GM23248 (cell line): ENCODE measurements around the gene NEDD4L. TPM values are rescaled to one million over a fixed set of nuclear protein-coding genes. Genes with fewer than 3 reads are reported as not detected.

Experiments
- DNase-seq: peaks from one replicate; pipeline ENCODE4 v3.0.0-alpha.2; 2015
- H2AFZ ChIP-seq: fragments of 200-600 bp; sonication (generic); 2 replicates; pipeline ENCODE4 v1.6.1; 2016; ENCODE audit warnings: antibody characterized with exemption
- H3F3A ChIP-seq: fragments of 200-600 bp; sonication (generic); 2 replicates; pipeline ENCODE4 v1.6.1; 2016; ENCODE audit warnings: mild to moderate bottlenecking, antibody characterized with exemption, mixed run types; ENCODE audit not compliant: insufficient read depth
- H3K27ac ChIP-seq: fragments of 200-600 bp; sonication (generic); 2 replicates; pipeline ENCODE4 v1.5.1; 2016; ENCODE audit warnings: mild to moderate bottlenecking
- H3K27me3 ChIP-seq: fragments of 200-600 bp; sonication (generic); replicated peaks from 2 replicates; pipeline ENCODE4 v1.6.1; 2016; ENCODE audit warnings: mild to moderate bottlenecking; ENCODE audit not compliant: insufficient read depth
- H3K36me3 ChIP-seq: fragments of 200-600 bp; sonication (generic); 2 replicates; pipeline ENCODE4 v1.6.1; 2016; ENCODE audit warnings: low read depth, mild to moderate bottlenecking
- H3K4me1 ChIP-seq: fragments of 200-600 bp; sonication (generic); 2 replicates; pipeline ENCODE4 v1.6.1; 2016; ENCODE audit warnings: mild to moderate bottlenecking; ENCODE audit not compliant: insufficient read depth
- H3K4me2 ChIP-seq: fragments of 200-600 bp; sonication (generic); one replicate; pipeline ENCODE4 v1.6.1; 2016; ENCODE audit warnings: mild to moderate bottlenecking; ENCODE audit not compliant: unreplicated experiment
- H3K4me3 ChIP-seq: fragments of 200-600 bp; sonication (generic); 2 replicates; pipeline ENCODE4 v1.5.1; 2016; ENCODE audit warnings: mild to moderate bottlenecking
- H3K79me2 ChIP-seq: fragments of 200-600 bp; sonication (generic); 2 replicates; pipeline ENCODE4 v1.6.1; 2016; ENCODE audit warnings: mild to moderate bottlenecking; ENCODE audit not compliant: insufficient read depth
- H3K9ac ChIP-seq: fragments of 200-600 bp; sonication (generic); 2 replicates; pipeline ENCODE4 v1.6.1; 2016; ENCODE audit warnings: mild to moderate bottlenecking
- H3K9me2 ChIP-seq: fragments of 200-600 bp; sonication (generic); 2 replicates; pipeline ENCODE4 v1.6.1; 2016; ENCODE audit warnings: mixed run types, mild to moderate bottlenecking, moderate library complexity; ENCODE audit not compliant: insufficient read depth
- H3K9me3 ChIP-seq: fragments of 200-600 bp; sonication (generic); one replicate; pipeline ENCODE4 v1.6.1; 2017; ENCODE audit warnings: low read depth
- H4K20me1 ChIP-seq: fragments of 200-600 bp; sonication (generic); 2 replicates; pipeline ENCODE4 v1.6.0; 2016; ENCODE audit not compliant: insufficient read depth
- EZH2 ChIP-seq: fragments of 200-600 bp; sonication (generic); IDR thresholded peaks from 2 replicates; pipeline ENCODE4 v1.6.1; 2018; ENCODE audit warnings: antibody characterized with exemption, mild to moderate bottlenecking; ENCODE audit not compliant: insufficient read depth, poor library complexity, severe bottlenecking
- EZH2phosphoT487 ChIP-seq: fragments of 200-600 bp; sonication (generic); IDR thresholded peaks from 2 replicates; pipeline ENCODE4 v1.6.1; 2018; ENCODE audit warnings: antibody characterized with exemption, moderate library complexity, mild to moderate bottlenecking, low read depth; ENCODE audit not compliant: insufficient read depth
- WGBS, 2 experiments: methylation state at CpG; one replicate each; pipeline ENCODE4 v1.1.6; 2015 to 2017; ENCODE audit warnings: low lambda C conversion rate in 2 of 2, low coverage in 1 of 2; ENCODE audit errors: missing lambda C conversion rate in 2 of 2; 5-methylcytosine and 5-hydroxymethylcytosine counted together
- in situ Hi-C: fragments of 300-500 bp; cut with MboI; formaldehyde crosslinking; loops from 2 replicates; pipeline ENCODE4 v1.15.0; 2020
- polyA plus RNA-seq: library from polyadenylated mRNA; unstranded; fragments of >200 nt; fragmentation: Nextera tagmentation; extraction: Ambion mirVana; gene quantifications from 2 replicates; pipeline ENCODE4 v1.2.1, GENCODE V29; 2016
- total RNA-seq: library from RNA; depleted of rRNA; stranded (reverse); fragments of >200 nt; shearing (Covaris generic); gene quantifications from 2 replicates; pipeline ENCODE4 v1.2.3, GENCODE V29; 2014

NEDD4L gene
- total and polyA plus RNA-seq, 2 experiments from 2014 or later = 3.7 to 6.1 TPM

- no peaks in the 10 kb centered on the region for H4K20me1 ChIP-seq
- H3K4me2 ChIP-seq = no peak overlapping the region
- no peak for TF ChIP-seq EZH2phosphoT487
- no peak for TF ChIP-seq EZH2
- no peak overlapping the region for H3K9ac ChIP-seq
- H3K9me2 ChIP-seq = no peaks in the 10 kb centered on the region
- no peaks in the 10 kb centered on the region for H3K79me2 ChIP-seq
- H3K27ac ChIP-seq = no peak overlapping the region
- H3K27me3 ChIP-seq = peaks cover 20% of the 10 kb centered on the region; the same call in 1 of the 2 replicates
- WGBS, 2 experiments = 62 to 63% methylated on average over 3 of the region's 3 CpGs
- H3K4me1 ChIP-seq = no peaks in the 10 kb centered on the region
- H2AFZ ChIP-seq = no peak overlapping the region
- DNase-seq = peak; percentile 41
- no peaks in the 10 kb centered on the region for H3K9me3 ChIP-seq
- no peaks in the 10 kb centered on the region for H3K36me3 ChIP-seq
- no peaks in the 10 kb centered on the region for H3F3A ChIP-seq
- H3K4me3 ChIP-seq = no peak overlapping the region
- in situ Hi-C loops = no loop called here
These were observed 263.4 kb downstream of the NEDD4L start for GRCh38 chr18:58307441-58307840.

- Histone ChIP-seq H3K9me3 (no peaks in the 10 kb centered on the region), H3K4me2 (no peak overlapping the region), H3K9me2 (no peaks in the 10 kb centered on the region), H3K79me2 (no peaks in the 10 kb centered on the region), H4K20me1 (no peaks in the 10 kb centered on the region), H3K27ac (no peak overlapping the region), H3F3A (no peaks in the 10 kb centered on the region), H3K36me3 (no peaks in the 10 kb centered on the region), H3K27me3 (peaks cover 19% of the 10 kb centered on the region; the same call in 1 of the 2 replicates), H3K4me1 (no peaks in the 10 kb centered on the region), H2AFZ (no peak overlapping the region), H3K9ac (no peak overlapping the region), H3K4me3 (no peak overlapping the region)
- TF ChIP-seq EZH2phosphoT487 = no peak
- no peak for TF ChIP-seq EZH2
- WGBS, 2 experiments = 70 to 73% methylated on average over 8 of the region's 8 CpGs
- in situ Hi-C loops = no loop called here
- DNase-seq = no peak
These were observed 264.4 kb downstream of the NEDD4L start for GRCh38 chr18:58308463-58308862.

DNA sequence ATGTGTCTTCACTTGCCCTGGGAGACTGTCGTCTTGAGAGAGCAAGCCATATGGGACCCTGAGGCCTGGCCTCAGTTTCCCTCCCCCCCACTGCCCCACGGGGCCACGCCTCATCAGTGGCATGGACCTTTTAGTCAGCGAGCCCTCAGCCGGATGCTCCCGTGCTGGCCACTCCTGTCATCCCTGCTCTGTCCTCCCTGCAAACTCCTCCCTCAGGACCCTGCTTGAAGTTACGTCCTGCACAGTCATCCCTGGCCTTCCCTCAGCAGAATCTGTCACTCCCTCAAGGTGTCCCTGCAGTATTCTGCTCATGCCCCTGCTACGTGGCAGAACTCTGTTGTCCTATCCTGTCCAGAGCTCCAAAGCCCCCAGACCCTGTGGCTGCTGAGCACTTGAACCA, 265.1 kb downstream of the NEDD4L start:
- H3K4me3 ChIP-seq = no peak overlapping the region
- no peak overlapping the region for H3K27ac ChIP-seq
- H4K20me1 ChIP-seq = no peaks in the 10 kb centered on the region
- no peaks in the 10 kb centered on the region for H3K79me2 ChIP-seq
- H3K9me3 ChIP-seq = no peaks in the 10 kb centered on the region
- H3K36me3 ChIP-seq = no peaks in the 10 kb centered on the region
- no peak overlapping the region for H3K4me2 ChIP-seq
- no peak overlapping the region for H3K9ac ChIP-seq
- no peaks in the 10 kb centered on the region for H3K9me2 ChIP-seq
- H2AFZ ChIP-seq = no peak overlapping the region
- H3K4me1 ChIP-seq = peaks cover 5% of the 10 kb centered on the region; the same call in 1 of the 2 replicates
- no peak for TF ChIP-seq EZH2phosphoT487
- TF ChIP-seq EZH2 = no peak
- in situ Hi-C loops = no loop called here
- DNase-seq = no peak
- 90 to 94% methylated on average over 7 to 8 of the region's 8 CpGs for WGBS, 2 experiments
- H3F3A ChIP-seq = no peaks in the 10 kb centered on the region
- peaks cover 12% of the 10 kb centered on the region; the same call in 1 of the 2 replicates for H3K27me3 ChIP-seq

DNA sequence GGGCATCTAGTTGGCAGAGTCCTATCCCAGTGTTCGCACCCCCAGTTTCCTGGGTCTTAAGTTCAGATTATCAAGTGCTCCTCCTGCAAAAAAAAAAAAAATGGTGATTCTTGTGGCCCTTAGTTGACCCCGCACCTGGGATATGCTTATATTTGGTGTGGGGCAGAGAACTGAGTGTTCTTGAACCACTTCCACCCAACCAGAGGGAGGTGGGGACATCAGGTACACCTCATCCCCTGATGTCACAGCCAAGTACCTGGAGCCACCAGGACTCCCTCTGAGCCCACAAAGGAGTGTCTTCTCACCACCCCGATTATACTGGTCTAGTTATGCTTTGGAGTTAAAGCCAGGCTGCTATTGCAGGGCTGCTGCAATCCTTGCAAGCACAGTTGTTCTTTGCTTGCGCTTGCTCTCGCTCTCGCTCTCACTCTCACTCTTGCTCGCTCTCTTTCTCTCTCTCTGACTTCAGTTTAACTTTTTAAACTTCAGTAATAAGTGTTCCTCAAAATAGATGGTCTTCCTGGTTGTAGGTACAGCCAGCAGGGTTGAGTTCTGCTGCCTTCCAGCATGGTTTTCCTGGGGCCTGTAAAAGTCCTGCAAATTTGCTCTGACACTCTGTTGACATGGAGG, 265.7 kb downstream of the NEDD4L start:
- Histone ChIP-seq H3K36me3 (no peaks in the 10 kb centered on the region), H3K79me2 (no peaks in the 10 kb centered on the region), H3K27me3 (peaks cover 10% of the 10 kb centered on the region; the same call in 1 of the 2 replicates), H3K4me2 (no peak overlapping the region), H3K4me1 (peaks cover 10% of the 10 kb centered on the region), H3K9me2 (no peaks in the 10 kb centered on the region), H2AFZ (no peak overlapping the region), H3K9ac (no peak overlapping the region), H3K4me3 (no peak overlapping the region), H4K20me1 (no peaks in the 10 kb centered on the region), H3K9me3 (no peaks in the 10 kb centered on the region), H3F3A (peaks cover 4% of the 10 kb centered on the region), H3K27ac (no peak overlapping the region)
- DNase-seq = no peak
- in situ Hi-C loops = no loop called here
- 84 to 87% methylated on average over 7 of the region's 7 CpGs for WGBS, 2 experiments
- no peak for TF ChIP-seq EZH2
- TF ChIP-seq EZH2phosphoT487 = no peak

DNA sequence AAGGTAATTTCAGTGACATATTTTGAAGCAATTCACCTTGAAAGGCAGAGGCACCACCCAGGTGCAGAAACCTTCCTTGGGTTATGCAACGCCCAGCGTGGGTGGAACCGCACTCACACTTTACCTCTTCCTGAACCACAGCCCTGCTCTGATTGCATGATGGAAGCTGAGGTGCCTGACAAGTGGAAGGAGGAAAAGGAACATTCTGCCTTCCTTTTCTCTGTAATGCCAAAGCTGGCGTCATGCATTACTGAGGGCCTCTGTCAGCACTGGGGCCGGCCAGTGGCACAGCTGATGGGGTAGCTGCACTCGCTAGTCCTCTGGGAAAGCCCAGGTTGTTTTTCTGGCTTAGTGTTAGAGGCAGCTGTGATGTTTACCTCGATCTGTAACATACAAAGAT, 266.5 kb downstream of the NEDD4L start:
- WGBS, 2 experiments = 91 to 93% methylated on average over 7 of the region's 7 CpGs
- Histone ChIP-seq H3K4me2 (no peak overlapping the region), H3K4me3 (no peak overlapping the region), H3K9me2 (no peaks in the 10 kb centered on the region), H3K79me2 (no peaks in the 10 kb centered on the region), H3K27me3 (peaks cover 10% of the 10 kb centered on the region; the same call in 1 of the 2 replicates), H3K9me3 (no peaks in the 10 kb centered on the region), H2AFZ (no peak overlapping the region), H4K20me1 (no peaks in the 10 kb centered on the region), H3K9ac (no peak overlapping the region), H3K4me1 (peaks cover 14% of the 10 kb centered on the region), H3K36me3 (no peaks in the 10 kb centered on the region), H3F3A (peaks cover 9% of the 10 kb centered on the region), H3K27ac (no peak overlapping the region)
- in situ Hi-C loops = no loop called here
- no peak for DNase-seq
- no peak for TF ChIP-seq EZH2
- TF ChIP-seq EZH2phosphoT487 = no peak
